ENCODE results near the gene C1orf35.

The C1orf35 gene

GRCh38 chr1:228109073-228109961 lies 6.2 kb upstream of the C1orf35 start, which contains the start of gene MRPL55:
Gene MRPL55, minus strand, starts transcription at chr1:228109299. Its CDS starts 1,039 bp downstream, at chr1:228108260.
- peak; percentile 98 for DNase-seq (ENCODE audit: low read depth)

GRCh38 chr1:228108742-228109072 lies 5.6 kb upstream of the C1orf35 start:
- no peak for DNase-seq (ENCODE audit: low read depth)

- DNase-seq (ENCODE audit: low read depth): no peak
Observed at GRCh38 chr1:228108055-228108690, 5.0 kb upstream of the C1orf35 start.

- DNase-seq (ENCODE audit: low read depth): no peak
Observed at GRCh38 chr1:228107636-228108035, 4.5 kb upstream of the C1orf35 start.

- DNase-seq (ENCODE audit: low read depth): no peak
Observed at GRCh38 chr1:228106800-228107054, 3.6 kb upstream of the C1orf35 start.

- DNase-seq (ENCODE audit: low read depth): no peak
Observed at GRCh38 chr1:228105996-228106799, 3.1 kb upstream of the C1orf35 start.

- DNase-seq (ENCODE audit: low read depth): no peak
Observed at GRCh38 chr1:228105270-228105995, 2.3 kb upstream of the C1orf35 start.

GRCh38 chr1:228104526-228105269 lies 1.6 kb upstream of the C1orf35 start:
- DNase-seq (ENCODE audit: low read depth): no peak

GRCh38 chr1:228101994-228102790 lies 933 bp downstream of the C1orf35 start:
- peak; percentile 42 for DNase-seq (ENCODE audit: low read depth)

- no peak for DNase-seq (ENCODE audit: low read depth)
Observed at GRCh38 chr1:228101614-228101993, 1.5 kb downstream of the C1orf35 start.

GRCh38 chr1:228100822-228101613 lies 2.1 kb downstream of the C1orf35 start:
- DNase-seq (ENCODE audit: low read depth): no peak

- DNase-seq (ENCODE audit: low read depth): no peak
Observed at GRCh38 chr1:228099331-228099732, 3.8 kb downstream of the C1orf35 start.

- DNase-seq (ENCODE audit: low read depth): no peak
Observed at GRCh38 chr1:228098323-228098931, 4.7 kb downstream of the C1orf35 start.

GRCh38 chr1:228097333-228098081 lies 5.6 kb downstream of the C1orf35 start:
- DNase-seq (ENCODE audit: low read depth): no peak

- DNase-seq (ENCODE audit: low read depth): no peak
Observed at GRCh38 chr1:228096416-228097332, 6.5 kb downstream of the C1orf35 start.

GRCh38 chr1:228095938-228096337 lies 7.2 kb downstream of the C1orf35 start:
- DNase-seq (ENCODE audit: low read depth): no peak

- DNase-seq (ENCODE audit: low read depth): no peak
Observed at GRCh38 chr1:228095161-228095560, 8.0 kb downstream of the C1orf35 start.
